NCI-H1694 treated with DMSO at 0.1 percent for 48 hours (cell line): ENCODE data around the gene ZNF737.
"Not testable (repeated sequence)": the region's sequence is repeated elsewhere in the genome, so short reads cannot be mapped to it uniquely, and the experiment has no call there.

ENCODE experiments used
- DNase-seq: peaks from one replicate; lab custom pipeline; 2025; lab: John Stamatoyannopoulos, UW

The ZNF737 gene

GRCh38 chr19:20565321-20566018, at the start of gene ZNF737:
ZNF737 (minus strand) TSS chr19:20565781; CDS start chr19:20565640, 141 bp downstream.
- DNase-seq: peak; percentile 83

DNA sequence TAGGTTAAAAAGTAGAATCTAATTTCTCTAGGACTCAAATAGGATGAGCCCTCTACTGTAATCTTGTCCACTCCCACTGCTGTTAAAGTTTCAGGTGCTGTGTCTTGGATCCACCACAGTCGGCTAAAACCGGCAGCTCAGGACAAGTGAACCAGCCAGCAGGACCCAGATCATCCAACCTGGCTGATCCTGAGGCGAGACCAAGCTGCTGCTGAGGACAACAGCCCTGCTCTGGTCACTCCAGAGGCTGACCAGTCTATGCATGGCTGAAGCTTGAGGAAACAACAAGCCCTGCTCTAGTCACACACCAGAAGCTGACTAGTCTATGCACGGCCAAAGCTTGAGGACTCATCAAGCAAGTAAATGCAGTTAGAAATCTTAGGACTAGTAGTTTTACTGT, 49.4 kb upstream of the ZNF737 start:
- DNase-seq: not testable (repeated sequence)

DNA sequence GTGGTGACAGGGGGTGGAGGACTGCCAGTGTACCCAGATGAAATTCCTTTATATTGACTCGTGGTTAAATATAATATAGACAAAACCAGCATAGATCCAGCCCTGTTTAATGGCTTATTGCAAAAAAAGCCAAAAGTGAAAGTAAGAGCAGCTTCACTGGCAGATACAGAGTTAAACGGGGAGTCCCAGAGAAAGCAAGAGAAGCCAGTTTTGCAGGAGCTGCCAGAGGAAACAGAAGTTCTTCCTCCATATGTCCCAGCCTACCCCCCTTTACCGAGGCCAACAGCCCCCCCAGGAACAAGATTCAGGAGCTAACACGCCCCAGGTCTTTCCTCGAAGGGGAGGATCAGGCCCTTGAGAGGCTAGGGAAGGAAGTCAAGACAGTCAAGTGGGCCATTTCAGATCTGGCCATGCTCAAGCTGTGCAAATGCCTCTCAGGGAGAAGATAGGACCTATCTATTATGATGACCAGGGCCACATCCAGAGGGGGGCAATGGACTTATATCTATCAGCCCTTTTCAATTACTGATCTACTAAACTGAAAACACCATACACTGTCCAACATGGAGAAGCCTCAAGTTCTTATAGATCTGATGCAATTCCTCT, 47.2 kb upstream of the ZNF737 start:
- no peak for DNase-seq

DNA sequence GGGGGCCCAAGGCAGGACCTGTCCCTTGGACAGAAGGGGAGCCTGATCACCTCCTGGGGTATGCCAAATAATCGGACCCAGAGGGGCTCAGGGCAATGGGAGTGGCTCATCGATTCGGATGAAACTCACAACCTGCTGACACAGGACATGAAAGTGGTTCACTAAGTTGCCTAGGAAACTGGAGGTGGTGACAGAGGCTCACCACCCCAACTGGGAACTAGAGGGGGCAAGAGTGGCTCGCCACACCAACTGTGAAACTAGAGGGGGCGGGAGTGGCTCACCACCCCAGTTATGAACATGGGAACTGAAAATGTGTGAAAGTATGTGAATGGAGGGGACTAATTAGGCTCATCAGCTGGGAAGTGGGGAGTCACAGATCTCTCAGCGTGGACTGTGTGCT, 46.3 kb upstream of the ZNF737 start:
- DNase-seq: no peak

DNA sequence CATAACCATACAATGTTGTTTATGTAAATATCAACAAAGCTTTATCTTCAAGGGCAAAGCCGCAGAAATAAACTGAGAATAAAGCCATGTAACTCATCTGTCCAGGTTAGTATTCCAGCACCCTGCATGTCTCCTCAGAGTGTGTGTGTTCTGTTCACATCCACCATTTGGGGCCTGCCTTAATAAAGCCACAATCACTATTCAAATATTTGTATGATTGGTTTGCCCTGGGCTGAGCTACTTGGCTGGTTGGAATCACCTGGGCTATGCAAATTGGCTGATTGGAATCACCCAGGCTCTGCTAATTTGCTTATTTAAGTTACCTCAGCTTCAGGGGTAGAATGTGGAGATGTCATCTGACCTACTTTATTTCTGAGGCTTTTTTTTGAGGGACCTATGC, 42.4 kb upstream of the ZNF737 start:
- no peak for DNase-seq

- no peak for DNase-seq
Measured at GRCh38 chr19:20558571-20558970, 7.0 kb downstream of the ZNF737 start.

DNA sequence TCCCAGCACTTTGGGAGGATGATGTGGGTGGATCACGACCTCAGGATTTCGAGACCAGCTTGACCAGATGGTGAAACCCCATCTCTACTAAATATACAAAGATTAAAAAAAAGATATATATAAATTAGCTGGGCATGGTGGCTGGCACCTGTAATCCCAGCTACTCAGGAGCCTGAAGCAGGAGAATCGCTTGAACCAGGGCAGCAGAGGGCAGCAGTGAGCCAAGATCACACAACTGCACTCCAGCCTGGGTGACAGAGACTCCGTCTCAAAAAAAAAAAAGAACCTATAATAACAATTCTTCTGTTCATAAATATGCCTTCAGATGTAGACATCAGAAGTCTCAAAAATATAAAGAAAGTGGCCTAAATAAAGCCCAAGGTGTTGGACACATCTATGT, 7.6 kb downstream of the ZNF737 start:
- no peak for DNase-seq

- DNase-seq: not testable (repeated sequence)
Measured at GRCh38 chr19:20544667-20545333, 20.8 kb downstream of the ZNF737 start.

- not testable (repeated sequence) for DNase-seq
Measured at GRCh38 chr19:20530303-20530702, 35.3 kb downstream of the ZNF737 start.

DNA sequence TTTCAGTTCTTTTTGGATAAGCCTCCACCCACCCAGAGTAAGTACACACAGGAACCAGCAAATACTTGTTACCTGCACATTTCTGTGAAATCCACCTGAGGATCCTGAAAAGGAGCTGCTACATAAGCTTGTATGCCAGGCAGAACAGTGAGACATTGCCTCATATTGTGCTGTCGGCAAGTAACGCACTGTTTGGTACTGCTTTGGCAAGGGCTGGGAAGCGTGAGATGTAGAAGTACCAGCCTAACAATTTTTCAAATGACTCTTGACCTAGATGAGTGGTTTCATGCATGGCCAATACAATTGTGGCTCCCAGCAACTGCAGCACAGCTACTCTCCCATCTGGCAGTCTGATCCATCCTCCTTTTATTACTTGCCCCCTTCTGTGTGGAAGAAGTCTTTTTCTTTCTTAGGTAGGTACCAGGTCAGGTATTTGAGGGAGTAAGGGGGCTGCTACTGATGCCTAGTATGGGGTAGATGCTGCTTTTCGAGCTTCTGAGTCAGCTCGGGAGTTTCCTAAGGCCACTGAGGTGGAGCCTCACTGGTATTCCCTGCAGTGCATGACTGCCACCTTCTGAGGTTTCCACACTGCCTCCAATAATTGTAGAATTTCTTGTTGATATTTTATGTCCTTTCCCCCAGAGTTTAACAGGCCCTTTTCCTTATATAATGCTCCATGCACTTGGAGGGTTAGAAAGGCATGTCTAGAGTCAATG, 52.2 kb downstream of the ZNF737 start:
- no peak for DNase-seq

DNA sequence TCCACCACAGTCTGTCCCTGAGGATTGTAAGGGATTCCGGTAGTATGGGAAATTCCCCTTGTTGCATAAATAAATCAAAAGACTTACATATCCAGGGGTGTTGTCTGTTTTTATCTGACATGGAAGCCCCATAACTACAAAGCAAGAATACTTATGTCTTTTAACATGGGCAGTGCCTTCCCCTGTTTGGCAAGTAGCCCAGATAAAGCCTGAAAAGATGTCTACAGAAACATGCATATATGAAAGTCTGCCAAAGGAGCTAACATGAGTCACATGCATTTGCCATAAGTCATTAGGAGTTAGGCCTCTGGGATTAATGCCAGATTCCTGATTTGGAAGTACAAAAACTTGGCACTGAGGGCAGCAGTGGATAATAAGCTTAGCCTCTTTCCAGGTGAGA, 62.1 kb downstream of the ZNF737 start:
- no peak for DNase-seq
